COR-L47 (cell line): ENCODE measurements around the gene R3HDM2.
"Not testable (repeated sequence)": the region's sequence is repeated elsewhere in the genome, so short reads cannot be mapped to it uniquely, and the experiment has no call there.

Source experiments
- DNase-seq: peaks from one replicate; lab custom pipeline; 2025; lab: John Stamatoyannopoulos, UW

The R3HDM2 gene

GRCh38 chr12:57377103-57377840, 53.6 kb downstream of the R3HDM2 start:
- no peak for DNase-seq

- no peak for DNase-seq
Measured at GRCh38 chr12:57372233-57372632, 58.6 kb downstream of the R3HDM2 start.

GRCh38 chr12:57370696-57371095, 60.1 kb downstream of the R3HDM2 start:
- no peak for DNase-seq

GRCh38 chr12:57370072-57370471, 60.8 kb downstream of the R3HDM2 start:
- no peak for DNase-seq

- DNase-seq: no peak
Measured at GRCh38 chr12:57369202-57369601, 61.6 kb downstream of the R3HDM2 start.

GRCh38 chr12:57368349-57369095, 62.3 kb downstream of the R3HDM2 start:
- no peak for DNase-seq

GRCh38 chr12:57367121-57367520, 63.7 kb downstream of the R3HDM2 start:
- DNase-seq: no peak

- no peak for DNase-seq
Measured at GRCh38 chr12:57366315-57366714, 64.5 kb downstream of the R3HDM2 start.

- not testable (repeated sequence) for DNase-seq
Measured at GRCh38 chr12:57364156-57364555, 66.7 kb downstream of the R3HDM2 start.

GRCh38 chr12:57360468-57360867, 70.4 kb downstream of the R3HDM2 start:
- DNase-seq: no peak

GRCh38 chr12:57358646-57359045, 72.2 kb downstream of the R3HDM2 start:
- no peak for DNase-seq

GRCh38 chr12:57355734-57356133, 75.1 kb downstream of the R3HDM2 start:
- no peak for DNase-seq

GRCh38 chr12:57352166-57352565, 78.7 kb downstream of the R3HDM2 start:
- DNase-seq: no peak

- no peak for DNase-seq
Measured at GRCh38 chr12:57347284-57347683, 83.6 kb downstream of the R3HDM2 start.

- no peak for DNase-seq
Measured at GRCh38 chr12:57343703-57344378, 87.0 kb downstream of the R3HDM2 start.

GRCh38 chr12:57342207-57342691, 88.6 kb downstream of the R3HDM2 start:
- no peak for DNase-seq

- DNase-seq: no peak
Measured at GRCh38 chr12:57341275-57341990, 89.4 kb downstream of the R3HDM2 start.

- no peak for DNase-seq
Measured at GRCh38 chr12:57340104-57340503, 90.7 kb downstream of the R3HDM2 start.

GRCh38 chr12:57336299-57336698, 94.5 kb downstream of the R3HDM2 start:
- DNase-seq: not testable (repeated sequence)

GRCh38 chr12:57334219-57334618, 96.6 kb downstream of the R3HDM2 start:
- DNase-seq: no peak

- DNase-seq: no peak
Measured at GRCh38 chr12:57332646-57333312, 98.1 kb downstream of the R3HDM2 start.

- DNase-seq: no peak
Measured at GRCh38 chr12:57330992-57331391, 99.9 kb downstream of the R3HDM2 start.
